ENCODE measurements around the gene PHF19. TPM values are rescaled to one million over a fixed set of nuclear protein-coding genes. Genes with fewer than 3 reads are reported as not detected.

PHF19 gene
- polyA plus RNA-seq, 1 donor (not counting 4 experiments of a cell fraction or from before 2014, with no cell fraction given), result 11.7 TPM

- dilution Hi-C loops (cut with MboI; ENCODE audit: extremely low pct_ligation_motif_present, low sequenced_read_pairs), result no loop called here
- H3K9ac ChIP-seq (ENCODE audit: control insufficient read depth, extremely low read depth, insufficient read depth, low read length), result no peak overlapping the region
- H2AFZ ChIP-seq (ENCODE audit: control insufficient read depth, low read length), result no peak overlapping the region
- TF ChIP-seq EZH2 (IDR thresholded peaks at IDR 0.05; ENCODE audit: low read length) (no peak), CTCF (optimal IDR thresholded peaks at IDR 0.05 in 1 of 3, IDR thresholded peaks at IDR 0.05 in 1 of 3, conservative IDR thresholded peaks at IDR 0.05 in 1 of 3; ENCODE audit: extremely low read depth in 1 of 3, insufficient read depth in 2 of 3, low read length in 3 of 3) (no peak)
- no peaks in the 10 kb centered on the region for H3K9me3 ChIP-seq (ENCODE audit: control insufficient read depth, low read depth, low read length)
- H3K27me3 ChIP-seq (ENCODE audit: control insufficient read depth, extremely low read depth, insufficient read depth, low read length), result no peaks in the 10 kb centered on the region
- no peak overlapping the region for H3K4me2 ChIP-seq (ENCODE audit: control insufficient read depth, extremely low read depth, insufficient read depth, low read depth, low read length)
- H4K20me1 ChIP-seq (ENCODE audit: control insufficient read depth, extremely low read depth, insufficient read depth, low read length), result no peaks in the 10 kb centered on the region
- H3K79me2 ChIP-seq (ENCODE audit: control insufficient read depth, insufficient read depth, low read length), result no peaks in the 10 kb centered on the region
- H3K9me1 ChIP-seq (ENCODE audit: control insufficient read depth, extremely low read depth, insufficient read depth, low read length), result no peaks in the 10 kb centered on the region
- H3K27ac ChIP-seq (ENCODE audit: control insufficient read depth, insufficient read depth, low read length), result no peak overlapping the region
- no peak for DNase-seq (ENCODE audit: low read depth, low spot score)
- peaks cover 0 to 3% of the 10 kb centered on the region in 2 experiments for H3K36me3 ChIP-seq (ENCODE audit: control insufficient read depth in 2 of 2, extremely low read depth in 1 of 2, insufficient read depth in 2 of 2, low read length in 2 of 2)
- FAIRE-seq, result no peak
- H3K4me1 ChIP-seq (ENCODE audit: control insufficient read depth, extremely low read depth, insufficient read depth, low read length), result no peaks in the 10 kb centered on the region
- H3K4me3 ChIP-seq (ENCODE audit: control insufficient read depth in 2 of 3, extremely low read depth in 1 of 3, insufficient read depth in 2 of 3, low read depth in 1 of 3, low read length in 3 of 3), result no peak overlapping the region
Observed at GRCh38 chr9:120850315-120850714, 26.7 kb downstream of the PHF19 start.

- Histone ChIP-seq H3K9ac (ENCODE audit: control insufficient read depth, extremely low read depth, insufficient read depth, low read length) (no peak overlapping the region), H3K9me1 (ENCODE audit: control insufficient read depth, extremely low read depth, insufficient read depth, low read length) (no peaks in the 10 kb centered on the region), H3K4me3 (ENCODE audit: control insufficient read depth in 2 of 3, extremely low read depth in 1 of 3, insufficient read depth in 2 of 3, low read depth in 1 of 3, low read length in 3 of 3) (no peak overlapping the region), H3K4me1 (ENCODE audit: control insufficient read depth, extremely low read depth, insufficient read depth, low read length) (peaks cover 7% of the 10 kb centered on the region), H3K79me2 (ENCODE audit: control insufficient read depth, insufficient read depth, low read length) (peaks cover 10% of the 10 kb centered on the region), H2AFZ (ENCODE audit: control insufficient read depth, low read length) (no peak overlapping the region), H4K20me1 (ENCODE audit: control insufficient read depth, extremely low read depth, insufficient read depth, low read length) (no peaks in the 10 kb centered on the region), H3K36me3 (ENCODE audit: control insufficient read depth in 2 of 2, extremely low read depth in 1 of 2, insufficient read depth in 2 of 2, low read length in 2 of 2) (no peaks in the 10 kb centered on the region), H3K27me3 (ENCODE audit: control insufficient read depth, extremely low read depth, insufficient read depth, low read length) (no peaks in the 10 kb centered on the region), H3K27ac (ENCODE audit: control insufficient read depth, insufficient read depth, low read length) (no peak overlapping the region), H3K4me2 (ENCODE audit: control insufficient read depth, extremely low read depth, insufficient read depth, low read depth, low read length) (no peak overlapping the region), H3K9me3 (ENCODE audit: control insufficient read depth, low read depth, low read length) (no peaks in the 10 kb centered on the region)
- TF ChIP-seq CTCF (optimal IDR thresholded peaks at IDR 0.05 in 1 of 3, IDR thresholded peaks at IDR 0.05 in 1 of 3, conservative IDR thresholded peaks at IDR 0.05 in 1 of 3; ENCODE audit: extremely low read depth in 1 of 3, insufficient read depth in 2 of 3, low read length in 3 of 3) (no peak), EZH2 (IDR thresholded peaks at IDR 0.05; ENCODE audit: low read length) (no peak)
- FAIRE-seq, result no peak
- no peak for DNase-seq (ENCODE audit: low read depth, low spot score)
- dilution Hi-C loops (cut with MboI; ENCODE audit: extremely low pct_ligation_motif_present, low sequenced_read_pairs), result no loop called here
Observed at GRCh38 chr9:120846906-120847305, 30.1 kb downstream of the PHF19 start.
